ENCODE data around the gene CENPC.
"Not testable (repeated sequence)": the region's sequence is repeated elsewhere in the genome, so short reads cannot be mapped to it uniquely, and the experiment has no call there.

Gene CENPC

GRCh38 chr4:67554096-67554495 is 8.8 kb upstream of the CENPC start:
- no peaks in the 10 kb centered on the region for H3K27me3 ChIP-seq (ENCODE audit: insufficient read depth, poor library complexity, severe bottlenecking)
- ATAC-seq (ENCODE audit: low read depth) (no peak), DNase-seq (ENCODE audit: low spot score) (no peak)
- no peak for TF ChIP-seq CTCF (IDR thresholded peaks at IDR 0.05; ENCODE audit: poor library complexity, severe bottlenecking)
- H3K36me3 ChIP-seq (ENCODE audit: low read depth): no peaks in the 10 kb centered on the region
- H3K27ac ChIP-seq (ENCODE audit: poor library complexity, severe bottlenecking): no peak overlapping the region
- no peaks in the 10 kb centered on the region for H3K4me1 ChIP-seq (ENCODE audit: insufficient read depth, poor library complexity, severe bottlenecking)
- H3K9me3 ChIP-seq (ENCODE audit: severe bottlenecking): no peaks in the 10 kb centered on the region
- H3K4me3 ChIP-seq (ENCODE audit: severe bottlenecking): no peak overlapping the region

DNA sequence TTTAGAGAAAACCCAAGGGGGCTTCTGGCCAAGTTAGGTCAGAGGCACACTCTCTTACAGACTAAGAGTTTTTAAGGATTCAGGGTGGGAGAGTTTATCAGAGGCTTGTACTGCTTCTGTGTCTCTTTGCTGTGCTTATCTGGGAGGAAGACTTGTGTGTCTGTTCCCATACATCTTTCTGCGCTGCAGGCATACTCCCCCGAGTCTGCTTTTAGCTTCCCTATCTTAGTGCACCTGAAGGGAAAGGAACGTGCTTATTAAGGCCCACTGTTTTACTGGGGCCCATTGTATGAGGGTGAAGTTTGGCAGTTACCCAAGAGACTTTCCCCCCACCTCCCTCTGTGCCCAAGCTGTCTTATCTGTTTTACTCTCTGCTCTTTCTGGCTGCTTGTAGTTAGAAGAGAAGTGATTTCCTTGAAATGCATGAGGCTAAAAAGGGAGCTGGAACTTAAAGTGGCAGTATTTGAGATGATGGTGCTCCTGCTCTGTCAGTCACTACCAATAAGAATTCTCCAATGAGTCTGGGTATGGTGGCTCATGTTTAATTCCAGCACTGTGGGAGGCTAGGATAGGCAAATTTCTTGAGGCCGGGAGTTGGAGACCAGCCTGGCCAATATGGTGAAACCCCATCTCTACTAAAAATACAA is 7.0 kb upstream of the CENPC start:
- not testable (repeated sequence) for H3K4me1 ChIP-seq (ENCODE audit: insufficient read depth, poor library complexity, severe bottlenecking)

DNA sequence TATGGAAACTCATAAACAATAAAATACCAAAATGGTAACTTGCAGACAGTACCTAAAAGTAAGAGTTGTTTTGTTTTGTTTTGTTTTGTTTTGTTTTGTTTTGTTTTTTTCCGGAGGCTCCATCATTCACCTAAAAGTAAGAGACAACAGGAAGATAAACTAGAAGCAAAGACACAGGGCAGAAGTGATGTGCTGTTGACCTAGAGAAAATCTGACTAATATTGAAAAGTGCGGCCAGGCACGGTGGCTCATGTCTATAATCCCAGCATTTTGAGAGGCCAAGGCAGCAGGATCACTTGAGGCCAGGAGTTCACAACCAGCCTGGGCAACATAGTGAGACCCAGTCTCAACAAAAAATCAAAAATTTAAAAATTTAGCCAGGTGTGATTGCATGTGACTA is 5.6 kb upstream of the CENPC start:
- no peak for TF ChIP-seq CTCF (IDR thresholded peaks at IDR 0.05; ENCODE audit: poor library complexity, severe bottlenecking)
- no peak for ATAC-seq (ENCODE audit: low read depth)
- no peaks in the 10 kb centered on the region for H3K36me3 ChIP-seq (ENCODE audit: low read depth)

More for the DNA sequence above, 7.0 kb upstream of the CENPC start:
- not testable (repeated sequence) for H3K36me3 ChIP-seq (ENCODE audit: low read depth); ATAC-seq (ENCODE audit: low read depth); H3K27me3 ChIP-seq (ENCODE audit: insufficient read depth, poor library complexity, severe bottlenecking); H3K27ac ChIP-seq (ENCODE audit: poor library complexity, severe bottlenecking); H3K4me3 ChIP-seq (ENCODE audit: severe bottlenecking); H3K9me3 ChIP-seq (ENCODE audit: severe bottlenecking); DNase-seq (ENCODE audit: low spot score)

GRCh38 chr4:67550451-67550850 is 5.1 kb upstream of the CENPC start:
- no peak for ATAC-seq (ENCODE audit: low read depth)
- H3K4me3 ChIP-seq (ENCODE audit: severe bottlenecking): no peak overlapping the region

More for the DNA sequence above, 5.6 kb upstream of the CENPC start:
- H3K9me3 ChIP-seq (ENCODE audit: severe bottlenecking): no peaks in the 10 kb centered on the region
- no peak overlapping the region for H3K4me3 ChIP-seq (ENCODE audit: severe bottlenecking)
- DNase-seq (ENCODE audit: low spot score): no peak
- H3K4me1 ChIP-seq (ENCODE audit: insufficient read depth, poor library complexity, severe bottlenecking): peaks cover 10% of the 10 kb centered on the region
- no peaks in the 10 kb centered on the region for H3K27me3 ChIP-seq (ENCODE audit: insufficient read depth, poor library complexity, severe bottlenecking)
- no peak overlapping the region for H3K27ac ChIP-seq (ENCODE audit: poor library complexity, severe bottlenecking)

GRCh38 chr4:67549123-67549522 is 3.8 kb upstream of the CENPC start:
- Histone ChIP-seq H3K9me3 (ENCODE audit: severe bottlenecking) (no peaks in the 10 kb centered on the region), H3K27ac (ENCODE audit: poor library complexity, severe bottlenecking) (no peak overlapping the region), H3K4me3 (ENCODE audit: severe bottlenecking) (no peak overlapping the region), H3K27me3 (ENCODE audit: insufficient read depth, poor library complexity, severe bottlenecking) (no peaks in the 10 kb centered on the region), H3K36me3 (ENCODE audit: low read depth) (no peaks in the 10 kb centered on the region), H3K4me1 (ENCODE audit: insufficient read depth, poor library complexity, severe bottlenecking) (peaks cover 14% of the 10 kb centered on the region)
- ATAC-seq (ENCODE audit: low read depth) (no peak), DNase-seq (ENCODE audit: low spot score) (no peak)
- peak; percentile 69 for TF ChIP-seq CTCF (IDR thresholded peaks at IDR 0.05; ENCODE audit: poor library complexity, severe bottlenecking)

More at GRCh38 chr4:67550451-67550850, 5.1 kb upstream of the CENPC start:
- H3K4me1 ChIP-seq (ENCODE audit: insufficient read depth, poor library complexity, severe bottlenecking): peaks cover 10% of the 10 kb centered on the region
- H3K27ac ChIP-seq (ENCODE audit: poor library complexity, severe bottlenecking): no peak overlapping the region
- DNase-seq (ENCODE audit: low spot score): no peak
- no peak for TF ChIP-seq CTCF (IDR thresholded peaks at IDR 0.05; ENCODE audit: poor library complexity, severe bottlenecking)
- no peaks in the 10 kb centered on the region for H3K36me3 ChIP-seq (ENCODE audit: low read depth)
- no peaks in the 10 kb centered on the region for H3K9me3 ChIP-seq (ENCODE audit: severe bottlenecking)
- H3K27me3 ChIP-seq (ENCODE audit: insufficient read depth, poor library complexity, severe bottlenecking): no peaks in the 10 kb centered on the region
